GM23338 (cell line): ENCODE results near the gene AGTRAP. TPM values are rescaled to one million over a fixed set of nuclear protein-coding genes. Genes with fewer than 3 reads are reported as not detected.

Experiments
- ATAC-seq: fragments of 200-7000 bp; cut with Tn5 transposase; 3 replicates; pipeline ENCODE4 v1.9.1; 2020
- DNase-seq: peaks from one replicate; pipeline ENCODE4 v3.0.0-alpha.2; 2015; ENCODE audit warnings: low spot score
- H2AFZ ChIP-seq: fragments of 200-600 bp; sonication (generic); 2 replicates; pipeline ENCODE4 v1.8.0; 2016; ENCODE audit warnings: antibody characterized with exemption, mild to moderate bottlenecking, moderate library complexity
- H3F3A ChIP-seq: fragments of 200-600 bp; sonication (generic); replicated peaks from 2 replicates; pipeline ENCODE4 v1.8.0; 2017; ENCODE audit warnings: antibody characterized with exemption, mixed run types, low read depth
- H3K27ac ChIP-seq: fragments of 200-600 bp; sonication (generic); 2 replicates; pipeline ENCODE4 v1.6.1; 2016; ENCODE audit warnings: low read depth
- H3K27me3 ChIP-seq: fragments of 200-600 bp; sonication (generic); 2 replicates; pipeline ENCODE4 v1.8.0; 2016; ENCODE audit warnings: mild to moderate bottlenecking, mixed run types, moderate library complexity; ENCODE audit not compliant: insufficient read depth
- H3K36me3 ChIP-seq: fragments of 200-600 bp; sonication (generic); 2 replicates; pipeline ENCODE4 v1.8.0; 2016; ENCODE audit warnings: mild to moderate bottlenecking; ENCODE audit not compliant: insufficient read depth
- H3K4me1 ChIP-seq: fragments of 200-600 bp; sonication (generic); 2 replicates; pipeline ENCODE4 v1.8.0; 2016; ENCODE audit warnings: mild to moderate bottlenecking, moderate library complexity; ENCODE audit not compliant: insufficient read depth
- H3K4me2 ChIP-seq: fragments of 200-600 bp; sonication (generic); 2 replicates; pipeline ENCODE4 v1.7.1; 2017; ENCODE audit warnings: mixed run types
- H3K4me3 ChIP-seq: fragments of 200-600 bp; sonication (generic); 2 replicates; pipeline ENCODE4 v1.6.1; 2016; ENCODE audit warnings: mixed run types
- H3K79me2 ChIP-seq: fragments of 200-600 bp; sonication (generic); replicated peaks from 2 replicates; pipeline ENCODE4 v1.8.0; 2017; ENCODE audit warnings: mild to moderate bottlenecking; ENCODE audit not compliant: insufficient read depth
- H3K9me2 ChIP-seq: fragments of 200-600 bp; sonication (generic); 2 replicates; pipeline ENCODE4 v1.8.0; 2017; ENCODE audit not compliant: insufficient read depth
- H4K20me1 ChIP-seq: fragments of 200-600 bp; sonication (generic); replicated peaks from 2 replicates; pipeline ENCODE4 v1.8.0; 2017; ENCODE audit warnings: mild to moderate bottlenecking; ENCODE audit not compliant: insufficient read depth
- H3K27ac Mint-ChIP-seq: 2 replicates; pipeline ENCODE4 v1.8.0; 2020; ENCODE audit warnings: inconsistent platforms, mild to moderate bottlenecking, moderate library complexity, mixed read lengths
- H3K27me3 Mint-ChIP-seq: 3 replicates; pipeline ENCODE4 v1.8.0; 2022; ENCODE audit warnings: low read depth, mild to moderate bottlenecking, moderate library complexity, mixed read lengths, inconsistent platforms; ENCODE audit not compliant: insufficient read depth, poor library complexity
- H3K36me3 Mint-ChIP-seq: 3 replicates; pipeline ENCODE4 v1.8.0; 2021; ENCODE audit warnings: low read depth, mild to moderate bottlenecking, inconsistent platforms, moderate library complexity, mixed read lengths
- H3K4me1 Mint-ChIP-seq: 3 replicates; pipeline ENCODE4 v1.8.0; 2020; ENCODE audit warnings: mild to moderate bottlenecking, inconsistent platforms, mixed read lengths
- H3K4me3 Mint-ChIP-seq: 3 replicates; pipeline ENCODE4 v1.8.0; 2021; ENCODE audit warnings: moderate library complexity, mild to moderate bottlenecking, inconsistent platforms, mixed read lengths
- H3K9me3 Mint-ChIP-seq: 3 replicates; pipeline ENCODE4 v1.8.0; 2020; ENCODE audit warnings: moderate library complexity, mild to moderate bottlenecking, inconsistent platforms, mixed read lengths
- JUNB ChIP-seq: IDR thresholded peaks from one replicate; pipeline ENCODE4 v1.6.1; 2016; ENCODE audit warnings: antibody characterized with exemption; ENCODE audit not compliant: unreplicated experiment
- REST ChIP-seq: IDR thresholded peaks from one replicate; pipeline ENCODE4 v1.6.1; 2018; ENCODE audit warnings: antibody characterized with exemption; ENCODE audit not compliant: unreplicated experiment
- ZNF462 ChIP-seq: fragments of 250-450 bp; sonication (Bioruptor Pico); IDR thresholded peaks from 2 replicates; pipeline ENCODE4 v1.5.0; 2020; ENCODE audit warnings: mild to moderate bottlenecking, moderate library complexity
- polyA plus RNA-seq: library from polyadenylated mRNA; unstranded; fragments of >200 nt; fragmentation: Nextera tagmentation; extraction: Ambion mirVana; gene quantifications from 2 replicates; pipeline ENCODE4 v1.2.1, GENCODE V29; 2016
- total RNA-seq: library from RNA; depleted of rRNA; stranded (reverse); fragments of >200 nt; shearing (Covaris generic); gene quantifications from 2 replicates; pipeline ENCODE4 v1.2.3, GENCODE V29; 2014

AGTRAP gene
- total and polyA plus RNA-seq, 2 experiments from 2014 or later: 79.4 to 102 TPM

DNA sequence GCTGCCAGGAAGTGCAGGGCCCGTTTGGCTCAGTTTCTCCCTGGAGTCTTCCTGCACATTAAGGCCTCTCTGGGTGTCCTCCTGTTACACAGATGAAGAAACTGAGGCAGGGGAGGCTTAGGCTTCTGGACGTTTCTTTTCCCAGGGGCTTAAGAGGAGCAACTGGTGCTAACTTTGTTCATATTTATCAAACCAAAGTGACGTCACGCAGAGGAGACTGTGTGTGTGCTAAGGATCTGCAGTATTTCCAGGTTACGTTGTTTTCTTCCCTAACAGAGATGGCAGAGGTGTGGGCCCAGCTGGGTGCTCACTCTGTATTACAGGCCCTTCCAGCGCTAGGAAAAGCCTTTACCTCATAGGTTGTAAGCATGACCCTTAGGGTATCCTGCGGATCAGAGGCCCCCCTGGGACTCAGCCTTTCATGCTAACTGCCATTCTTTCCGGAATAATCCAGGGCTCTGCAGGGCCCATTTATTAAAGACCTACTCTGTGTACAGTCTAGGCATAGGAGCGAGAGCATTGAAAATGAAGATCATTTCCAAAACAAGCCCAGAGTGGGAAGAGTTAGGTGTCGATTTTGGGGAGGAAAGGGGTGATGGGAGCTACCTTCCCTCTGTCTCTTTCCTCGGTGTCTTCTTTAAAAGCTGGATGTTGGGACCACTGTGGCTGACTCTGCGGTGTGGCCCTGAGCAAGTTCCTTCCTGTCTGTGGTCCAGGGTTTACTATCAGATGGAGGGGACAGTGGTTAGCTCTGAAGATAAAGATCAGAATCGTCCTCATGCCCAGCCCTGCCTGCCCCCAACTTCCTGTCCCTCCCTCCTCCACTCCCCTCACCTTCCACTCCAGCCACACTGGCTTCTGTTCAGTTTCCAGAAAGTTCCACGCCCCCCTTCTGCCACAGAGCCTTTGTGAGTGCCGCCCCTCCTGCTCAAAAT lies 4.6 kb downstream of the AGTRAP start (continued):
- TF ChIP-seq ZNF462 (CRISPR knock-in tag) (no peak), REST (no peak)

- Histone ChIP-seq H3K79me2 (peaks cover 12% of the 10 kb centered on the region), H2AFZ (no peak overlapping the region), H4K20me1 (peaks cover 5% of the 10 kb centered on the region), H3K27me3 (no peaks in the 10 kb centered on the region), H3K4me3 (no peak overlapping the region), H3K4me2 (no peak overlapping the region), H3K4me1 (peaks cover 21% of the 10 kb centered on the region), H3K27ac (no peak overlapping the region), H3K9me2 (no peaks in the 10 kb centered on the region), H3F3A (0 out of 2 replicates have a peak, but pooled peaks cover 11% of the 10 kb centered on the region), H3K36me3 (no peaks in the 10 kb centered on the region; the same call in 1 of the 2 replicates)
- no peak for ATAC-seq
- DNase-seq: no peak
- peaks cover 7% of the 10 kb centered on the region; the same call in 1 of the 3 replicates for H3K36me3 Mint-ChIP-seq
- peaks cover 13% of the 10 kb centered on the region for H3K27me3 Mint-ChIP-seq
- no peak overlapping the region for H3K27ac Mint-ChIP-seq
- no peaks in the 10 kb centered on the region; the same call in 2 of the 3 replicates for H3K9me3 Mint-ChIP-seq
- no peak overlapping the region for H3K4me3 Mint-ChIP-seq
- no peak for TF ChIP-seq JUNB
- H3K4me1 Mint-ChIP-seq: peaks cover 32% of the 10 kb centered on the region
Measured at GRCh38 chr1:11741482-11741881, 5.5 kb downstream of the AGTRAP start.
